GM23338 (cell line): ENCODE measurements around the gene PHF21A.

Experiments used
- CREB1 ChIP-seq: fragments of 250-450 bp; sonication (Bioruptor Pico); IDR thresholded peaks from 2 replicates; pipeline ENCODE4 v1.5.0; 2020; ENCODE audit warnings: low read depth, mild to moderate bottlenecking, moderate library complexity
- CTCF ChIP-seq, 2 experiments: fragments of 200-600 bp in 1 of 2; sonication (generic) in 1 of 2; conservative IDR thresholded peaks; 2 replicates each; pipeline versions ENCODE4 v1.5.1 to v1.6.1; 2016 to 2017; ENCODE audit warnings: antibody characterized with exemption in 2 of 2, low read depth in 2 of 2, mild to moderate bottlenecking in 2 of 2, moderate library complexity in 1 of 2
- EZH2 ChIP-seq: fragments of 200-600 bp; sonication (generic); IDR thresholded peaks from one replicate; pipeline ENCODE4 v1.8.0; 2017; ENCODE audit warnings: antibody characterized with exemption, mild to moderate bottlenecking, low read depth; ENCODE audit not compliant: unreplicated experiment
- JUNB ChIP-seq: IDR thresholded peaks from one replicate; pipeline ENCODE4 v1.6.1; 2016; ENCODE audit warnings: antibody characterized with exemption; ENCODE audit not compliant: unreplicated experiment
- POLR2AphosphoS5 ChIP-seq: IDR thresholded peaks from 2 replicates; pipeline ENCODE4 v1.6.1; 2016; ENCODE audit warnings: antibody characterized with exemption, low read depth
- REST ChIP-seq: IDR thresholded peaks from one replicate; pipeline ENCODE4 v1.6.1; 2018; ENCODE audit warnings: antibody characterized with exemption; ENCODE audit not compliant: unreplicated experiment

GRCh38 chr11:45917286-45917622, 204.0 kb downstream of the PHF21A start:
- TF ChIP-seq CTCF (conservative IDR thresholded peaks at IDR 0.05; ENCODE audit: low read depth in 2 of 2), result no peak
- TF ChIP-seq POLR2AphosphoS5, result no peak
- TF ChIP-seq REST, result no peak
- no peak for TF ChIP-seq JUNB
- TF ChIP-seq EZH2, result no peak
- no peak for TF ChIP-seq CREB1 (CRISPR knock-in tag)
